Neural cell (in vitro differentiated cells): Measurements from ENCODE around the gene LRRC14B. TPM values are rescaled to one million over a fixed set of nuclear protein-coding genes. Genes with fewer than 3 reads are reported as not detected.

Experiments used
- H2AFZ ChIP-seq: fragments of 200-600, 300-800 bp; sonication (generic), shearing (Covaris generic); 2 replicates; pipeline ENCODE4 v1.6.0; 2014; ENCODE audit warnings: low read depth, mild to moderate bottlenecking, antibody characterized with exemption, low read length, moderate library complexity
- H3F3A ChIP-seq: fragments of 200-600 bp; shearing (Covaris generic); 2 replicates; pipeline ENCODE4 v1.6.1; 2016; ENCODE audit warnings: mild to moderate bottlenecking, moderate library complexity, mixed read lengths, antibody characterized with exemption, low read length; ENCODE audit not compliant: insufficient read depth, poor library complexity, severe bottlenecking
- H3K27ac ChIP-seq: fragments of 200-600, 300-800 bp; sonication (generic), shearing (Covaris generic); 2 replicates; pipeline ENCODE4 v1.5.1; 2014; ENCODE audit warnings: mild to moderate bottlenecking, low read length, moderate library complexity
- H3K27me3 ChIP-seq: fragments of 300-800, 200-600 bp; sonication (generic), shearing (Covaris generic); 2 replicates; pipeline ENCODE4 v1.6.0; 2014; ENCODE audit warnings: mild to moderate bottlenecking, low read depth, low read length, moderate library complexity; ENCODE audit not compliant: insufficient read depth
- H3K36me3 ChIP-seq: fragments of 300-800, 200-600 bp; sonication (generic), shearing (Covaris generic); 2 replicates; pipeline ENCODE4 v1.5.1; 2014; ENCODE audit warnings: mild to moderate bottlenecking, antibody characterized with exemption, low read length, moderate library complexity; ENCODE audit not compliant: insufficient read depth
- H3K4me2 ChIP-seq: fragments of 300-800, 200-600 bp; sonication (generic), shearing (Covaris generic); 2 replicates; pipeline ENCODE4 v1.6.0; 2014; ENCODE audit warnings: mild to moderate bottlenecking, low read length
- H3K4me3 ChIP-seq: fragments of 300-800, 200-600 bp; sonication (generic), shearing (Covaris generic); 2 replicates; pipeline ENCODE4 v1.5.1; 2014; ENCODE audit warnings: mild to moderate bottlenecking, low read length, moderate library complexity
- H3K79me2 ChIP-seq: fragments of 200-600 bp; shearing (Covaris generic); replicated peaks from 2 replicates; pipeline ENCODE4 v1.6.0; 2014; ENCODE audit warnings: mild to moderate bottlenecking, low read length, moderate library complexity; ENCODE audit not compliant: insufficient read depth
- H3K9ac ChIP-seq: fragments of 300-800, 200-600 bp; sonication (generic), shearing (Covaris generic); 2 replicates; pipeline ENCODE4 v1.6.1; 2016; ENCODE audit warnings: mild to moderate bottlenecking, low read length, mixed read lengths
- H3K9me2 ChIP-seq: fragments of 200-600 bp; shearing (Covaris generic); 2 replicates; pipeline ENCODE4 v1.6.1; 2016; ENCODE audit warnings: mild to moderate bottlenecking, low read length, mixed read lengths; ENCODE audit not compliant: insufficient read depth
- H3K9me3 ChIP-seq: fragments of 200-600, 300-800 bp; sonication (generic), shearing (Covaris generic); 2 replicates; pipeline ENCODE4 v1.6.1; 2016; ENCODE audit warnings: mild to moderate bottlenecking, mixed run types, low read length, moderate library complexity, mixed read lengths
- H4K20me1 ChIP-seq: fragments of 200-600 bp; shearing (Covaris generic); 2 replicates; pipeline ENCODE4 v1.6.1; 2016; ENCODE audit warnings: mild to moderate bottlenecking, mixed run types; ENCODE audit not compliant: insufficient read depth
- CTCF ChIP-seq: fragments of 450-650 bp; IDR thresholded peaks from 2 replicates; pipeline ENCODE4 v1.5.1; 2014; ENCODE audit warnings: antibody characterized with exemption, mild to moderate bottlenecking, moderate library complexity; ENCODE audit not compliant: poor library complexity, severe bottlenecking
- EP300 ChIP-seq: fragments of 450-650 bp; conservative IDR thresholded peaks from 2 replicates; pipeline ENCODE4 v1.6.1; 2014; ENCODE audit warnings: antibody characterized with exemption, mild to moderate bottlenecking, moderate library complexity; ENCODE audit not compliant: poor library complexity, severe bottlenecking
- EZH2 ChIP-seq: fragments of 200-600, 300-800 bp; shearing (Covaris generic), sonication (generic); IDR thresholded peaks from 2 replicates; pipeline ENCODE4 v1.6.1; 2014; ENCODE audit warnings: antibody characterized with exemption, low read length, borderline replicate concordance, mild to moderate bottlenecking; ENCODE audit not compliant: insufficient read depth, poor library complexity, severe bottlenecking
- MXI1 ChIP-seq: fragments of 450-650 bp; conservative IDR thresholded peaks from 2 replicates; pipeline ENCODE4 v1.6.1; 2014; ENCODE audit warnings: antibody characterized with exemption, mild to moderate bottlenecking; ENCODE audit not compliant: poor library complexity, severe bottlenecking
- POLR2AphosphoS5 ChIP-seq: IDR thresholded peaks from 2 replicates; pipeline ENCODE4 v1.6.1; 2012
- RAD21 ChIP-seq: fragments of 450-650 bp; conservative IDR thresholded peaks from 2 replicates; pipeline ENCODE4 v1.6.1; 2014; ENCODE audit warnings: antibody characterized with exemption, mild to moderate bottlenecking, moderate library complexity
- SMC3 ChIP-seq: fragments of 450-650 bp; conservative IDR thresholded peaks from 2 replicates; pipeline ENCODE4 v1.6.1; 2014; ENCODE audit warnings: antibody characterized with exemption, mild to moderate bottlenecking, moderate library complexity; ENCODE audit not compliant: poor library complexity
- TAF1 ChIP-seq: IDR thresholded peaks from 2 replicates; pipeline ENCODE4 v1.6.1; 2012; ENCODE audit warnings: low read depth
- polyA plus RNA-seq: library from polyadenylated mRNA; depleted of rRNA; stranded (reverse); fragments of >200 nt; gene quantifications from 2 replicates; pipeline ENCODE4 v1.2.3, GENCODE V29; 2014
- TF ChIP-seq, protein P1 (sequence below): IDR thresholded peaks from 2 replicates; pipeline ENCODE4 v1.6.1; 2012; ENCODE audit warnings: borderline replicate concordance

The LRRC14B gene
- polyA plus RNA-seq, 1 donor from 2014 or later, result not detected

GRCh38 chr5:157801-158200 is 33.5 kb upstream of the LRRC14B start:
- H3K27ac ChIP-seq, result no peak overlapping the region
- H3K27me3 ChIP-seq, result no peaks in the 10 kb centered on the region
- H3K9me3 ChIP-seq, result no peaks in the 10 kb centered on the region
- no peak overlapping the region for H3K4me2 ChIP-seq
- H2AFZ ChIP-seq, result no peak overlapping the region
- H3K9ac ChIP-seq, result no peak overlapping the region
- no peaks in the 10 kb centered on the region for H3F3A ChIP-seq
- no peaks in the 10 kb centered on the region for H4K20me1 ChIP-seq
- H3K79me2 ChIP-seq, result no peaks in the 10 kb centered on the region
- no peaks in the 10 kb centered on the region for H3K36me3 ChIP-seq
- H3K4me3 ChIP-seq, result no peak overlapping the region
- no peaks in the 10 kb centered on the region for H3K9me2 ChIP-seq
- TF ChIP-seq MXI1, result no peak
- no peak for TF ChIP-seq RAD21
- no peak for TF ChIP-seq POLR2AphosphoS5
- TF ChIP-seq CTCF, result no peak
- TF ChIP-seq EP300, result no peak
- TF ChIP-seq, protein P1, sequence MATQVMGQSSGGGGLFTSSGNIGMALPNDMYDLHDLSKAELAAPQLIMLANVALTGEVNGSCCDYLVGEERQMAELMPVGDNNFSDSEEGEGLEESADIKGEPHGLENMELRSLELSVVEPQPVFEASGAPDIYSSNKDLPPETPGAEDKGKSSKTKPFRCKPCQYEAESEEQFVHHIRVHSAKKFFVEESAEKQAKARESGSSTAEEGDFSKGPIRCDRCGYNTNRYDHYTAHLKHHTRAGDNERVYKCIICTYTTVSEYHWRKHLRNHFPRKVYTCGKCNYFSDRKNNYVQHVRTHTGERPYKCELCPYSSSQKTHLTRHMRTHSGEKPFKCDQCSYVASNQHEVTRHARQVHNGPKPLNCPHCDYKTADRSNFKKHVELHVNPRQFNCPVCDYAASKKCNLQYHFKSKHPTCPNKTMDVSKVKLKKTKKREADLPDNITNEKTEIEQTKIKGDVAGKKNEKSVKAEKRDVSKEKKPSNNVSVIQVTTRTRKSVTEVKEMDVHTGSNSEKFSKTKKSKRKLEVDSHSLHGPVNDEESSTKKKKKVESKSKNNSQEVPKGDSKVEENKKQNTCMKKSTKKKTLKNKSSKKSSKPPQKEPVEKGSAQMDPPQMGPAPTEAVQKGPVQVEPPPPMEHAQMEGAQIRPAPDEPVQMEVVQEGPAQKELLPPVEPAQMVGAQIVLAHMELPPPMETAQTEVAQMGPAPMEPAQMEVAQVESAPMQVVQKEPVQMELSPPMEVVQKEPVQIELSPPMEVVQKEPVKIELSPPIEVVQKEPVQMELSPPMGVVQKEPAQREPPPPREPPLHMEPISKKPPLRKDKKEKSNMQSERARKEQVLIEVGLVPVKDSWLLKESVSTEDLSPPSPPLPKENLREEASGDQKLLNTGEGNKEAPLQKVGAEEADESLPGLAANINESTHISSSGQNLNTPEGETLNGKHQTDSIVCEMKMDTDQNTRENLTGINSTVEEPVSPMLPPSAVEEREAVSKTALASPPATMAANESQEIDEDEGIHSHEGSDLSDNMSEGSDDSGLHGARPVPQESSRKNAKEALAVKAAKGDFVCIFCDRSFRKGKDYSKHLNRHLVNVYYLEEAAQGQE, result no peak
- no peak for TF ChIP-seq TAF1
- no peak for TF ChIP-seq EZH2
- no peak for TF ChIP-seq SMC3

DNA sequence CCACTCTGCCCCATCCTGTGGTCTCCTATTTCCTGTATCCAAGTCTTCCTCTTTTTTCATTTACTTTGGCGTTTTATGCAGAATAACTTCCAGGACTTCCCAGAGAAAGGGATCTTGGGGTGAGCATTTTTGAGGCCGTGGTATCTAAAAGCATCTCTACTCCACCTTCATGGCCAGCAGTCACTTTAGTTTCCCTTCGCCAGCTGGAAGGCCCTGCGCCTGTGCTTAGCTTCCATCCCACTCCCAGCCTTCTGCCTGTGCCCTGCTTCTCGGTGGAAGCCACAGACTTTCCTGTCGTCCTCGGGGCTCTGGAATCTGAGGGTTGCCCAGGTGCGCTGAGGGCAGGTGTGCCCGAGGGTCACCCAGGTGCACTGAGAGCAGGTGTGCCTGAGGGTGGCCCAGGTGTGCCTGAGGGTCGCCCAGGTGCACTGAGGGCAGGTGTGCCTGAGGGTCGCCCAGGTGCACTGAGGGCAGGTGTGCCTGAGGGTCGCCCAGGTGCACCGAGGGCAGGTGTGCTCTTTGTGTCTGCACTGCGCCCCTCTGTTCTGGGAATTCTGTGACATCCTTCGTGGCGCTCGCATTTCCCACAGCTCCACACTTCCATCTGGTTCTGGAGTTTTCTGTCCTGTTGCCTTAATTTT is 32.4 kb upstream of the LRRC14B start:
- Histone ChIP-seq H4K20me1 (no peaks in the 10 kb centered on the region), H3K79me2 (no peaks in the 10 kb centered on the region), H3K9ac (no peak overlapping the region), H3K27me3 (no peaks in the 10 kb centered on the region), H3K36me3 (no peaks in the 10 kb centered on the region), H3K9me3 (no peaks in the 10 kb centered on the region), H3K9me2 (no peaks in the 10 kb centered on the region), H3K4me3 (no peak overlapping the region), H3K27ac (no peak overlapping the region), H3K4me2 (no peak overlapping the region), H3F3A (no peaks in the 10 kb centered on the region), H2AFZ (no peak overlapping the region)
- no peak for TF ChIP-seq EZH2
- TF ChIP-seq RAD21, result no peak
- TF ChIP-seq POLR2AphosphoS5, result no peak
- no peak for TF ChIP-seq SMC3
- TF ChIP-seq TAF1, result no peak
- TF ChIP-seq MXI1, result no peak
- TF ChIP-seq, protein P1, result no peak
- TF ChIP-seq CTCF, result no peak
- TF ChIP-seq EP300, result no peak
